H9 (cell line): ENCODE data around the gene PHOSPHO2. TPM values are rescaled to one million over a fixed set of nuclear protein-coding genes. Genes with fewer than 3 reads are reported as not detected.

Experiments
- DNase-seq: peaks from one replicate; pipeline ENCODE4 v3.0.0-alpha.2; 2017
- H2AFZ ChIP-seq: one replicate; pipeline ENCODE4 v1.6.1; 2013; ENCODE audit warnings: mild to moderate bottlenecking, low read length, control low read depth, moderate library complexity
- H2AK5ac ChIP-seq: 2 replicates; pipeline ENCODE4 v1.6.1; 2013; ENCODE audit warnings: low read length, control low read depth, mixed read lengths; ENCODE audit not compliant: insufficient read length
- H2BK120ac ChIP-seq: one replicate; pipeline ENCODE4 v1.6.1; 2013; ENCODE audit warnings: low read depth, mild to moderate bottlenecking, low read length, control low read depth, inconsistent platforms; ENCODE audit not compliant: poor library complexity, severe bottlenecking
- H2BK12ac ChIP-seq: 2 replicates; pipeline ENCODE4 v1.6.1; 2013; ENCODE audit warnings: low read length, control low read depth, mixed read lengths, low read depth; ENCODE audit not compliant: insufficient read length
- H2BK15ac ChIP-seq: 2 replicates; pipeline ENCODE4 v1.6.1; 2013; ENCODE audit warnings: low read depth, low read length, control low read depth
- H2BK20ac ChIP-seq: one replicate; pipeline ENCODE4 v1.6.1; 2013; ENCODE audit warnings: low read depth, mild to moderate bottlenecking, low read length, control low read depth, inconsistent platforms; ENCODE audit not compliant: poor library complexity, severe bottlenecking
- H2BK5ac ChIP-seq: 2 replicates; pipeline ENCODE4 v1.6.1; 2013; ENCODE audit warnings: low read length, control low read depth, mixed read lengths; ENCODE audit not compliant: insufficient read length
- H3K14ac ChIP-seq: 2 replicates; pipeline ENCODE4 v1.6.1; 2013; ENCODE audit warnings: low read length, control low read depth; ENCODE audit not compliant: insufficient read depth
- H3K18ac ChIP-seq: 2 replicates; pipeline ENCODE4 v1.6.1; 2013; ENCODE audit warnings: low read depth, mild to moderate bottlenecking, mixed read lengths, low read length, control low read depth; ENCODE audit not compliant: insufficient read length
- H3K23ac ChIP-seq: 2 replicates; pipeline ENCODE4 v1.6.1; 2013; ENCODE audit warnings: low read length, control low read depth, mixed read lengths, low read depth; ENCODE audit not compliant: insufficient read length
- H3K23me2 ChIP-seq: 2 replicates; pipeline ENCODE4 v1.6.1; 2013; ENCODE audit warnings: low read depth, mild to moderate bottlenecking, mixed read lengths, low read length, control low read depth; ENCODE audit not compliant: insufficient read length, poor library complexity, severe bottlenecking
- H3K27ac ChIP-seq: 2 replicates; pipeline ENCODE4 v1.5.1; 2013; ENCODE audit warnings: low read length, control low read depth, mixed read lengths, low read depth; ENCODE audit not compliant: insufficient read length
- H3K27me3 ChIP-seq: 2 replicates; pipeline ENCODE4 v1.6.1; 2013; ENCODE audit warnings: low read length, control low read depth, inconsistent platforms; ENCODE audit not compliant: insufficient read depth
- H3K4ac ChIP-seq: 2 replicates; pipeline ENCODE4 v1.6.1; 2013; ENCODE audit warnings: low read depth, mild to moderate bottlenecking, control low read depth, inconsistent platforms, low read length, moderate library complexity
- H3K4me1 ChIP-seq: 2 replicates; pipeline ENCODE4 v1.6.1; 2013; ENCODE audit warnings: low read length, control low read depth, inconsistent platforms; ENCODE audit not compliant: insufficient read depth
- H3K4me2 ChIP-seq: 2 replicates; pipeline ENCODE4 v1.6.1; 2013; ENCODE audit warnings: low read length, control low read depth, mixed read lengths; ENCODE audit not compliant: insufficient read length, insufficient read depth
- H3K56ac ChIP-seq: 2 replicates; pipeline ENCODE4 v1.6.1; 2013; ENCODE audit warnings: low read depth, mild to moderate bottlenecking, mixed read lengths, low read length, control low read depth; ENCODE audit not compliant: insufficient read length
- H3K79me1 ChIP-seq: 2 replicates; pipeline ENCODE4 v1.6.1; 2013; ENCODE audit warnings: low read depth, mild to moderate bottlenecking, moderate library complexity, low read length, control low read depth, inconsistent platforms; ENCODE audit not compliant: insufficient read depth, poor library complexity, severe bottlenecking
- H3K79me2 ChIP-seq: 2 replicates; pipeline ENCODE4 v1.6.1; 2013; ENCODE audit warnings: low read length, control low read depth, inconsistent platforms; ENCODE audit not compliant: insufficient read depth
- H3K9ac ChIP-seq: 2 replicates; pipeline ENCODE4 v1.6.1; 2013; ENCODE audit warnings: low read length, control low read depth, mixed read lengths; ENCODE audit not compliant: insufficient read length; ENCODE audit errors: extremely low read depth
- H3K9me3 ChIP-seq: one replicate; pipeline ENCODE4 v1.6.1; 2013; ENCODE audit warnings: low read depth, low read length, inconsistent platforms; ENCODE audit not compliant: control insufficient read depth
- H3T11ph ChIP-seq: one replicate; pipeline ENCODE4 v1.6.1; 2013; ENCODE audit warnings: mild to moderate bottlenecking, low read length, control low read depth, inconsistent platforms
- H4K20me1 ChIP-seq: one replicate; pipeline ENCODE4 v1.6.1; 2013; ENCODE audit not compliant: control insufficient read depth, insufficient read length, insufficient read depth
- H4K5ac ChIP-seq: 2 replicates; pipeline ENCODE4 v1.6.1; 2013; ENCODE audit warnings: low read depth, mild to moderate bottlenecking, mixed read lengths, low read length, control low read depth; ENCODE audit not compliant: insufficient read length
- H4K8ac ChIP-seq: replicated peaks from 2 replicates; pipeline ENCODE4 v1.6.1; 2013; ENCODE audit warnings: low read length, control low read depth, mixed read lengths, low read depth; ENCODE audit not compliant: insufficient read length
- H4K91ac ChIP-seq: 2 replicates; pipeline ENCODE4 v1.6.1; 2013; ENCODE audit warnings: low read depth, mild to moderate bottlenecking, moderate library complexity, mixed read lengths, low read length, control low read depth; ENCODE audit not compliant: insufficient read length
- H3K27ac Mint-ChIP-seq, 3 experiments: 2 replicates in 2 of 3; 3 replicates in 1 of 3; pipeline ENCODE4 v1.8.0; 2020 to 2021; ENCODE audit warnings: mixed read lengths in 3 of 3, mild to moderate bottlenecking in 1 of 3, moderate library complexity in 1 of 3
- H3K27me3 Mint-ChIP-seq: 2 replicates; pipeline ENCODE4 v1.8.0; 2021; ENCODE audit warnings: low read depth, mild to moderate bottlenecking, moderate library complexity, mixed read lengths
- H3K36me3 Mint-ChIP-seq, 3 experiments: 2 replicates in 2 of 3; 3 replicates in 1 of 3; pipeline ENCODE4 v1.8.0; 2020 to 2021; ENCODE audit warnings: low read depth in 3 of 3, mixed read lengths in 3 of 3; ENCODE audit not compliant: insufficient read depth in 1 of 3
- H3K4me1 Mint-ChIP-seq, 2 experiments: 2 replicates each; pipeline ENCODE4 v1.8.0; 2020; ENCODE audit warnings: mixed read lengths in 2 of 2
- H3K4me3 Mint-ChIP-seq, 2 experiments: 2 replicates in 1 of 2; 3 replicates in 1 of 2; pipeline ENCODE4 v1.8.0; 2020 to 2021; ENCODE audit warnings: mild to moderate bottlenecking in 2 of 2, mixed read lengths in 2 of 2, moderate library complexity in 1 of 2
- H3K9me3 Mint-ChIP-seq, 2 experiments: 2 replicates in 1 of 2; 3 replicates in 1 of 2; pipeline ENCODE4 v1.8.0; 2020; ENCODE audit warnings: mild to moderate bottlenecking in 2 of 2, mixed read lengths in 2 of 2, moderate library complexity in 1 of 2
- CTCF ChIP-seq: fragments of 200-600 bp; sonication (generic); conservative IDR thresholded peaks from 3 replicates; pipeline ENCODE4 v1.8.0; 2021; ENCODE audit warnings: antibody characterized with exemption, mild to moderate bottlenecking
- WGBS: extraction: QIAGEN DNeasy Blood & Tissue Kit; methylation state at CpG from one replicate; pipeline ENCODE4 v1.1.7; 2013; ENCODE audit warnings: missing lambda C conversion rate, low lambda C conversion rate, mixed read lengths; ENCODE audit not compliant: insufficient read length; ENCODE audit errors: extremely low coverage; 5-methylcytosine and 5-hydroxymethylcytosine counted together
- total RNA-seq: library from RNA; stranded (reverse); gene quantifications from 2 replicates; pipeline ENCODE4 v1.2.1, GENCODE V29; 2021

PHOSPHO2 gene
- total RNA-seq, 1 experiment from 2014 or later: 7.2 TPM

GRCh38 chr2:169683425-169684134, 10.7 kb upstream of the PHOSPHO2 start:
- H3K79me1 ChIP-seq: no peaks in the 10 kb centered on the region
- Mint-ChIP-seq H3K9me3 (peaks cover 7 to 19% of the 10 kb centered on the region in 2 experiments; a peak in 4 of 5 replicates), H3K4me1 (peaks cover 13 to 21% of the 10 kb centered on the region in 2 experiments), H3K4me3 (no peak overlapping the region), H3K27me3 (peaks cover 3% of the 10 kb centered on the region; the same call in 1 of the 2 replicates), H3K27ac (no peak overlapping the region), H3K36me3 (peaks cover 5 to 8% (median 8%) of the 10 kb centered on the region in 3 experiments; a peak in 6 of 7 replicates)
- H3K14ac ChIP-seq: no peak overlapping the region
- H4K8ac ChIP-seq: no peak overlapping the region
- H3K56ac ChIP-seq: no peak overlapping the region
- no peak overlapping the region for H2BK12ac ChIP-seq
- H3T11ph ChIP-seq: no peak overlapping the region
- H2BK120ac ChIP-seq: no peak overlapping the region
- no peak overlapping the region for H3K9ac ChIP-seq
- no peak overlapping the region for H2AFZ ChIP-seq
- H3K27ac ChIP-seq: no peak overlapping the region
- no peak overlapping the region for H2AK5ac ChIP-seq
- DNase-seq: no peak
- no peak overlapping the region for H3K23ac ChIP-seq
- no peaks in the 10 kb centered on the region for H3K79me2 ChIP-seq
- no peak overlapping the region for H2BK5ac ChIP-seq
- no peak overlapping the region for H4K5ac ChIP-seq
- H3K18ac ChIP-seq: no peak overlapping the region
- no peaks in the 10 kb centered on the region for H3K9me3 ChIP-seq
- no peak overlapping the region for H4K91ac ChIP-seq
- H4K20me1 ChIP-seq: no peaks in the 10 kb centered on the region
- no CpG with 5 or more reads among the region's 3 CpGs for WGBS
- H3K23me2 ChIP-seq: no peaks in the 10 kb centered on the region
- H3K4me2 ChIP-seq: no peak overlapping the region
- no peak overlapping the region for H2BK20ac ChIP-seq
- H3K27me3 ChIP-seq: no peaks in the 10 kb centered on the region
- TF ChIP-seq CTCF: no peak
- H3K4ac ChIP-seq: no peak overlapping the region
- H2BK15ac ChIP-seq: no peak overlapping the region
- H3K4me1 ChIP-seq: peaks cover 5% of the 10 kb centered on the region; the same call in 1 of the 2 replicates
